ENCODE data around the gene CHN1. TPM values are rescaled to one million over a fixed set of nuclear protein-coding genes. Genes with fewer than 3 reads are reported as not detected.

The CHN1 gene
- total RNA-seq, 6 donors from 2014 or later, result 7.2 to 27.1 (median 11.0) TPM

DNA sequence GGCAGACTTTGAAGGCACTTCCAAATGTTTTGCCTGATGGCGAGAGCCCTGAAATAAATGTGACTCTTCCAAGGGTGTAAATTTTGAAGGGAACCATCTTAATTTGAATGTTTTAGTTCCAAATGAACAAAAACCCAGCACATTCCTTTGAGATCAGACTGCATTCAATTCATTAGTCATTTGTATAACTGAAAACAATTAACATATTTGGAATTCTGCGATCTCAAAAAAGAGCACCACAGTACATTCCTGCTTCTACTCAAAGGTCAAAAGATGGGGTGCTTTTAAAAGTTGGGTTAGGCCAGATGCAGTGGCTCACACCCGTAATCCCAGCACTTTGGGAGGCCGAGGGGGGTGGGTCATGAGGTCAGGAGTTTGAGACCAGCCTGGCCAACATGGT, 202.7 kb downstream of the CHN1 start:
- TF ChIP-seq POLR2AphosphoS5 (IDR thresholded peaks at IDR 0.05) (no peak), EP300 (IDR thresholded peaks at IDR 0.05) (no peak), POLR2A (IDR thresholded peaks at IDR 0.05) (no peak)
- TF ChIP-seq, protein P1, sequence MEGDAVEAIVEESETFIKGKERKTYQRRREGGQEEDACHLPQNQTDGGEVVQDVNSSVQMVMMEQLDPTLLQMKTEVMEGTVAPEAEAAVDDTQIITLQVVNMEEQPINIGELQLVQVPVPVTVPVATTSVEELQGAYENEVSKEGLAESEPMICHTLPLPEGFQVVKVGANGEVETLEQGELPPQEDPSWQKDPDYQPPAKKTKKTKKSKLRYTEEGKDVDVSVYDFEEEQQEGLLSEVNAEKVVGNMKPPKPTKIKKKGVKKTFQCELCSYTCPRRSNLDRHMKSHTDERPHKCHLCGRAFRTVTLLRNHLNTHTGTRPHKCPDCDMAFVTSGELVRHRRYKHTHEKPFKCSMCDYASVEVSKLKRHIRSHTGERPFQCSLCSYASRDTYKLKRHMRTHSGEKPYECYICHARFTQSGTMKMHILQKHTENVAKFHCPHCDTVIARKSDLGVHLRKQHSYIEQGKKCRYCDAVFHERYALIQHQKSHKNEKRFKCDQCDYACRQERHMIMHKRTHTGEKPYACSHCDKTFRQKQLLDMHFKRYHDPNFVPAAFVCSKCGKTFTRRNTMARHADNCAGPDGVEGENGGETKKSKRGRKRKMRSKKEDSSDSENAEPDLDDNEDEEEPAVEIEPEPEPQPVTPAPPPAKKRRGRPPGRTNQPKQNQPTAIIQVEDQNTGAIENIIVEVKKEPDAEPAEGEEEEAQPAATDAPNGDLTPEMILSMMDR (IDR thresholded peaks at IDR 0.05), result no peak
- H3K36me3 ChIP-seq, result peaks cover 0 to 11% (median 0%) of the 10 kb centered on the region in 4 donors

DNA sequence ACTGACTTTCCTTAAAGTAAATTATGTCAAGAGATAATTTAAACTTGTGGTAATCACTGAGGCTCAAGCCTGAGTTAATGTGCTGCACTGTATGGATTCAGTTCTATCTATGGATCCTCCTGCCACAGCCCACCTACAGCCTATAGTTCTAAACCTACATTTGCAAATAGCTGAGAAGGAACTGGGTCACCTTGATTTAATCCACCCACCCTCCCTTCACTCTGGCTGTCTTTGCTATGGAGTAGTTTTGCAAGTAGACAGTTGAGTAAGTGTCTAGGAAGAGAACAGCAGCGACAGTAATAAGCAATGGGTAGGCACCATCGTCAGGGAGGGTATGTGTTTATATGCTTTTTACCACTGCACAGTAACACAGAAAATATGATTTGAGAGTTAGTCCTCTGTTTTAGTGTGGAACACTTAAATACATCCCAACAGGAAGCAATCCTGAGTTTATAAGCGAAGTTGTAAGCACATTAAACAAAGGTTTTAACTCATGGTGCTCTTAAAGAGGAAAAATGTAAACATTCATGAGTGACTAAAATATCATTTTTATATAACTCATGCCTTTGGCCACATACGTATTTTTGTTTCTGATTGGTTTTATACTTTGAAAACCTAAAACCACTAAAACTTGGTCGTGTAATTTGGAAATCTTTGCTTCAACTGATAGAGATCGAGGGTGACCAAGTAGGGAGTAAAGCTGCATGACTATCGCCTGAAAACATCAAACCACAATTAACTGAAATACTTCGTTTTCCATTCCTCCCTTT, 204.6 kb downstream of the CHN1 start:
- no peaks in the 10 kb centered on the region for H3K4me1 ChIP-seq
- 81 to 86% methylated on average over 8 of the region's 8 CpGs for WGBS, 2 donors
- H3K27ac ChIP-seq, result no peak overlapping the region
- no peaks in the 10 kb centered on the region for H3K9me3 ChIP-seq
- H3K4me3 ChIP-seq, result no peak overlapping the region
- no peak for TF ChIP-seq POLR2AphosphoS5 (IDR thresholded peaks at IDR 0.05)
- TF ChIP-seq EP300 (IDR thresholded peaks at IDR 0.05), result no peak
- TF ChIP-seq, protein P1 (IDR thresholded peaks at IDR 0.05), result no peak
- TF ChIP-seq POLR2A (IDR thresholded peaks at IDR 0.05), result no peak
- no peak for ATAC-seq (ENCODE audit: low FRiP score in 2 of 2)
- peaks cover 0 to 11% (median 0%) of the 10 kb centered on the region in 4 donors for H3K36me3 ChIP-seq
- no peaks in the 10 kb centered on the region for H3K27me3 ChIP-seq
- no peak for DNase-seq

More for the DNA sequence above, 202.7 kb downstream of the CHN1 start:
- no peaks in the 10 kb centered on the region for H3K27me3 ChIP-seq
- H3K27ac ChIP-seq, result no peak overlapping the region
- H3K4me1 ChIP-seq, result peaks cover 0 to 2% (median 0%) of the 10 kb centered on the region in 4 donors
- ATAC-seq (ENCODE audit: low FRiP score in 2 of 2) (no peak), DNase-seq (no peak)
- no peaks in the 10 kb centered on the region for H3K9me3 ChIP-seq
- WGBS, 2 donors, result 93 to 94% methylated on average over 4 of the region's 4 CpGs
- H3K4me3 ChIP-seq, result no peak overlapping the region

DNA sequence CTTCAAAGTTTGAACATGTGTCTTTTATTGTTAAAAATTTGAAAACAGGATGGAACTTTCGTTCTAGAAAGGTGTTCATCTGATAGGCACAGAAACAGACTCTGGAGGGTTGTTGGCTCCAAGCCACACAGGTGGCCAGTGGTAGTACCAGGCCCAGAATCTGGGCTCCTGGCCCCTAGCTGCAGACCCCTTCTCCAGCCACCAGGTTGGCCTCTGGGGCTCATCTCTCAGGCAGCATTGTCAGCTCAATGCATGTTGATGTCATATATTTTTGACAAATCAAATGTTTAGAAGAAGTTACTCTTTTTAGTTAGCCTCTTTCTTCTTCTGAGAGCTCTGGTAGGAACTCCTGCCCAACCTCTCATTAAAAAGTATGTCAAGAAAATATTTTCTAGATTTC, 206.4 kb downstream of the CHN1 start:
- DNase-seq, result no peak
- Histone ChIP-seq H3K9me3 (no peaks in the 10 kb centered on the region), H3K27ac (no peak overlapping the region), H3K36me3 (peaks cover 0 to 11% (median 0%) of the 10 kb centered on the region in 4 donors), H3K4me1 (no peaks in the 10 kb centered on the region), H3K4me3 (no peak overlapping the region), H3K27me3 (no peaks in the 10 kb centered on the region)
- 84 to 92% methylated on average over 1 of the region's 1 CpG for WGBS, 2 donors
- no peak for ATAC-seq (ENCODE audit: low FRiP score in 2 of 2)
- TF ChIP-seq POLR2AphosphoS5 (IDR thresholded peaks at IDR 0.05), result no peak
- no peak for TF ChIP-seq POLR2A (IDR thresholded peaks at IDR 0.05)
- TF ChIP-seq EP300 (IDR thresholded peaks at IDR 0.05), result no peak
- TF ChIP-seq, protein P1 (IDR thresholded peaks at IDR 0.05), result no peak

DNA sequence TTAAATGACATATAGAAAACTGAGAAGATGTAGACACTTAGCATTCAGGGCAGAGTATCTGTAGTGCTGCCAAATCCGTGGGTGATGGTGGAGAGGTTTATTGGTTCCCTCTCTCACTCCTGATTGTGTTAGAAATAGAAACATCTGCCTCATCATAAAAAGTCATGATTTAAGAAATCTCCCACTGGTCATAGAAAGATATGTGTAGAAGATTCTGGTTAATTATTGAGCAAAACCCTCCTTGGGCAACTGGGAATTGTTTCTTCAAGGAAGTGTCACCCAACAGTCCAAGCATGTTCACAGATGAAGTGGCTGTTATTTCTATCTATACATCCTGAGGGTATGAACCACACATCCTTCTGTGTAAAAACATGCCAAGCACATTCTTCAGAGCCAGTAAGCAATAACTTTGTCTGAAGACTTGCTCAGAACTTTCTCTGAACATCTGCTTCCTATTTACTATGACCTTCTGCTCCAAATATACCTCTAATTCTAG, 207.4 kb downstream of the CHN1 start:
- DNase-seq, result no peak
- no peak overlapping the region for H3K27ac ChIP-seq
- ATAC-seq (ENCODE audit: low FRiP score in 2 of 2), result no peak

More for the DNA sequence above, 207.4 kb downstream of the CHN1 start:
- no peaks in the 10 kb centered on the region for H3K9me3 ChIP-seq
- H3K36me3 ChIP-seq, result peaks cover 0 to 11% (median 0%) of the 10 kb centered on the region in 4 donors
- no peak overlapping the region for H3K4me3 ChIP-seq
- WGBS, 2 donors, result 50 to 54% methylated on average over 1 of the region's 1 CpG
- no peaks in the 10 kb centered on the region for H3K4me1 ChIP-seq
- H3K27me3 ChIP-seq, result no peaks in the 10 kb centered on the region
- TF ChIP-seq POLR2AphosphoS5 (IDR thresholded peaks at IDR 0.05) (no peak), POLR2A (IDR thresholded peaks at IDR 0.05) (no peak), EP300 (IDR thresholded peaks at IDR 0.05) (no peak)
- TF ChIP-seq, protein P1 (IDR thresholded peaks at IDR 0.05), result no peak

Measured in upper lobe of left lung (tissue), 6 donors.